Endothelial cell of umbilical vein (primary cell): ENCODE results near the gene BAG1. TPM values are rescaled to one million over a fixed set of nuclear protein-coding genes. Genes with fewer than 3 reads are reported as not detected.

Source experiments
- BruUV-seq: library from RNA; stranded (reverse); fragments of 400-500 nt; replicated peaks from 2 replicates; lab custom pipeline; 2021; lab: Mats Ljungman, UMichigan
- CTCF ChIA-PET: fragments of 300-600, 350-600 bp; sonication (Branson Sonifier 250); formaldehyde crosslinking; loops from one replicate; lab custom pipeline; 2021; ENCODE audit warnings: antibody characterized with exemption, inconsistent platforms; lab: Charles Lee
- POLR2A ChIA-PET: fragments of 300-600, 350-600 bp; sonication (Branson Sonifier 250); formaldehyde crosslinking; loops from one replicate; lab custom pipeline; 2021; ENCODE audit warnings: antibody characterized with exemption, inconsistent platforms; lab: Charles Lee
- DNase-seq: peaks from one replicate; pipeline ENCODE4 v3.0.0-alpha.2; 2011; ENCODE audit warnings: low read depth, low spot score
- FAIRE-seq: peaks from 2 replicates; lab custom pipeline; 2011; peaks lifted over from hg19 to GRCh38; lab: Jason Lieb, UNC
- H2AFZ ChIP-seq: 2 replicates; pipeline ENCODE4 v1.6.0; 2012; ENCODE audit warnings: low read depth, low read length, control low read depth, inconsistent platforms
- H3K27ac ChIP-seq: 2 replicates; pipeline ENCODE4 v1.5.1; 2011; ENCODE audit warnings: low read depth, mild to moderate bottlenecking, control low read depth, low read length, moderate library complexity; ENCODE audit not compliant: insufficient read depth
- H3K27me3 ChIP-seq, 2 experiments: 2 replicates each; pipeline versions ENCODE4 v1.6.0 to v1.6.1; 2011; ENCODE audit warnings: low read length in 2 of 2, mixed read lengths in 1 of 2; ENCODE audit not compliant: control insufficient read depth in 2 of 2, insufficient read depth in 2 of 2
- H3K36me3 ChIP-seq, 2 experiments: 2 replicates in 1 of 2; 3 replicates in 1 of 2; pipeline ENCODE4 v1.5.1; 2011; ENCODE audit warnings: low read length in 2 of 2, mild to moderate bottlenecking in 1 of 2, moderate library complexity in 1 of 2; ENCODE audit not compliant: control insufficient read depth in 2 of 2, insufficient read depth in 2 of 2; ENCODE audit errors: extremely low read depth in 1 of 2
- H3K4me1 ChIP-seq: 3 replicates; pipeline ENCODE4 v1.5.1; 2011; ENCODE audit warnings: mild to moderate bottlenecking, low read length; ENCODE audit not compliant: control insufficient read depth, insufficient read depth; ENCODE audit errors: extremely low read depth
- H3K4me2 ChIP-seq: 2 replicates; pipeline ENCODE4 v1.6.1; 2011; ENCODE audit warnings: low read length, control low read depth, mixed read lengths; ENCODE audit not compliant: insufficient read depth
- H3K4me3 ChIP-seq, 3 experiments: fragments of 200-600 bp in 1 of 3; sonication (generic), shearing (Covaris generic) in 1 of 3; replicated peaks in 1 of 3; 2 replicates each; pipeline ENCODE4 v1.5.1; 2011 to 2016; ENCODE audit warnings: control low read depth in 3 of 3, low read length in 3 of 3, mild to moderate bottlenecking in 2 of 3, inconsistent platforms in 1 of 3, low read depth in 1 of 3, moderate library complexity in 1 of 3; ENCODE audit not compliant: insufficient read depth in 1 of 3
- H3K79me2 ChIP-seq: 2 replicates; pipeline ENCODE4 v1.6.0; 2012; ENCODE audit warnings: low read length, inconsistent platforms; ENCODE audit not compliant: control insufficient read depth, insufficient read depth
- H3K9ac ChIP-seq: replicated peaks from 2 replicates; pipeline ENCODE3; 2011; ENCODE audit warnings: low read length, control low read depth; ENCODE audit not compliant: insufficient read depth; ENCODE audit errors: extremely low read depth
- H3K9me1 ChIP-seq: replicated peaks from 3 replicates; pipeline ENCODE4 v1.6.0; 2011; ENCODE audit warnings: mild to moderate bottlenecking, low read length; ENCODE audit not compliant: control insufficient read depth, insufficient read depth; ENCODE audit errors: extremely low read depth
- H3K9me3 ChIP-seq: replicated peaks from 2 replicates; pipeline ENCODE4 v1.5.1; 2012; ENCODE audit warnings: low read length, inconsistent platforms; ENCODE audit not compliant: control insufficient read depth, insufficient read depth
- H4K20me1 ChIP-seq: replicated peaks from 2 replicates; pipeline ENCODE3; 2011; ENCODE audit warnings: mild to moderate bottlenecking, low read length; ENCODE audit not compliant: control insufficient read depth, insufficient read depth; ENCODE audit errors: extremely low read depth
- EZH2 ChIP-seq: IDR thresholded peaks from 2 replicates; pipeline ENCODE4 v1.6.1; 2012; ENCODE audit warnings: borderline replicate concordance, low read depth, mild to moderate bottlenecking, moderate library complexity, low read length, inconsistent platforms; ENCODE audit not compliant: severe bottlenecking
- JUN ChIP-seq: IDR thresholded peaks from 2 replicates; pipeline ENCODE4 v1.6.1; 2011; ENCODE audit warnings: borderline replicate concordance, low read depth; ENCODE audit not compliant: insufficient read length, insufficient read depth
- MAX ChIP-seq: IDR thresholded peaks from 2 replicates; pipeline ENCODE4 v1.6.1; 2011; ENCODE audit not compliant: insufficient read depth, insufficient read length
- POLR2A ChIP-seq: IDR thresholded peaks from 2 replicates; pipeline ENCODE4 v1.6.1; 2012; ENCODE audit warnings: low read depth, mild to moderate bottlenecking, control low read depth, low read length
- POLR2AphosphoS5 ChIP-seq: IDR thresholded peaks from 2 replicates; pipeline ENCODE4 v1.6.1; 2012; ENCODE audit warnings: low read depth, mild to moderate bottlenecking, control low read depth, low read length, moderate library complexity; ENCODE audit not compliant: insufficient read depth
- dilution Hi-C: fragments of 300-500 bp; cut with MboI; formaldehyde crosslinking; loops from one replicate; pipeline ENCODE4 v1.15.0; 2019; ENCODE audit warnings: low sequenced_read_pairs; ENCODE audit not compliant: extremely low pct_ligation_motif_present
- intact Hi-C: fragments of 100-400 bp; cut with micrococcal nuclease; formaldehyde crosslinking; loops from one replicate; pipeline ENCODE4 v1.10.0; 2022
- polyA plus RNA-seq, 4 experiments: library from polyadenylated mRNA; depleted of rRNA in 3 of 4; stranded (reverse) in 3 of 4; unstranded in 1 of 4; fragments of >200 nt; gene quantifications; 2 replicates each; pipeline versions ENCODE4 v1.2.1 to v1.2.3, GENCODE V29; 2011 to 2012; ENCODE audit warnings: missing spikeins in 1 of 4
- total RNA-seq: library from RNA; stranded (reverse); gene quantifications from 2 replicates; pipeline ENCODE4 v1.2.3, GENCODE V29; 2021

The BAG1 gene
- total and polyA plus RNA-seq, 2 donors (not counting 3 experiments of a cell fraction or from before 2014, with no cell fraction given): 44.6 to 87.4 TPM

DNA sequence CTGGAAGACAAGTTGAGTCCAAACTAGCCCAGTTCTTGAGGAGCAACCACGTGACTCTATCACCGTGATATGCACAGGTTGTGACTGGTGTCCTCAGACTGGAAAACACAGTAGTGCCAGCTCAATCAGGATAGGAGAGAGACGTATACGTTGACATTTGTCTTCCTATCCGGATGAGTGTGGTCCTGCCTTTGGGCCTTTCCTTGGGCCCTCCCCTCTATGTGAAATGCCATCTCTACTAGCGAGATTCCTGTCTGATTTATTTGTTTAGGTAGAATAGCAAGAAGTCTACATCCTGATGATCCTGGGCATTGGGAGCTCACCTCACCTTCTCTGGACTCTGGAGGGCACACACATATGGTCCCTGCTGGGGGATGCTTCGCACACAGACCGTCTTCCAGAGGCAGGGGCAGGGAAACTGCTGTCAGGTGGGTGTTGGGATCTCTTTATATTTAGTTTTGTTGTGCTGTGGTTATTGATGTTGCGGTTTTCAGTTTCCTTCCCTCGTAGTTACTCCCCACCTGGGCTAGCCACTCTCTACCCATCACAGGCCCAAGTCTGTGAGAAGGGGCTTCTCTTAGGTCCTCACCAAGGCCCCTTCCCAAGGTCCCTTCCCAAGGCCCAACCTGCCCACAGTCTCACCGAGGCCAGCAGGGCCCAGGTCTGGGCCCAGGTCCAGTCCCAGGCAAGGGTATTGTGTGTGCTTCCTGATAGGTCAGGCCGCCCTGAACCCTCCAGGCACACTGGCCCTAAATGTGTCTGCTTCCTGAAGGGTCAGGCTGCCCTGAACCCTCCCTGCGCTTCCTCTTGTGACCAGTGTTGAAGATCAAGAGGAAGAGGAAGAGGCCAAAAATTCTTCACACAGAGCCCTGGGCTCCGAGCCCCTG, 43.6 kb downstream of the BAG1 start:
- H3K27ac ChIP-seq: no peak overlapping the region
- H3K9me3 ChIP-seq: no peaks in the 10 kb centered on the region
- POLR2A ChIA-PET: no interaction called here
- H3K4me2 ChIP-seq: no peak overlapping the region
- H3K79me2 ChIP-seq: no peaks in the 10 kb centered on the region
- dilution Hi-C loops: no loop called here
- no peaks in the 10 kb centered on the region for H4K20me1 ChIP-seq
- intact Hi-C loops: no loop called here
- no peaks in the 10 kb centered on the region for H3K36me3 ChIP-seq
- H3K4me1 ChIP-seq: peaks cover 9% of the 10 kb centered on the region
- BruUV-seq: no TSS peak
- CTCF ChIA-PET: no interaction called here
- no peak for DNase-seq
- H3K9ac ChIP-seq: no peak overlapping the region
- H3K4me3 ChIP-seq: no peak overlapping the region
- H3K9me1 ChIP-seq: no peaks in the 10 kb centered on the region
- TF ChIP-seq MAX (no peak), POLR2AphosphoS5 (no peak), JUN (no peak), EZH2 (no peak), POLR2A (no peak)
- H3K27me3 ChIP-seq: peaks cover 9 to 11% of the 10 kb centered on the region in 2 experiments
- H2AFZ ChIP-seq: no peak overlapping the region
- FAIRE-seq: no peak
